ENCODE data around the gene CSRNP2. TPM values are rescaled to one million over a fixed set of nuclear protein-coding genes. Genes with fewer than 3 reads are reported as not detected.

Gene CSRNP2
- total RNA-seq, 4 donors from 2014 or later = 21.5 to 39.7 (median 28.9) TPM

GRCh38 chr12:51013441-51013840 lies 70.0 kb downstream of the CSRNP2 start:
- intact Hi-C loops (cut with DNase I; ENCODE audit: low total_unique reads) = no loop called here
- Histone ChIP-seq H3K36me3 (no peaks in the 10 kb centered on the region), H3K27ac (no peak overlapping the region), H3K4me3 (no peak overlapping the region), H3K27me3 (no peaks in the 10 kb centered on the region), H3K4me1 (peaks cover 3% of the 10 kb centered on the region in 2 donors), H3K9me3 (no peaks in the 10 kb centered on the region)
- TF ChIP-seq CTCF (IDR thresholded peaks at IDR 0.05) = no peak
- no peak for TF ChIP-seq POLR2A (IDR thresholded peaks at IDR 0.05)
- no peak for DNase-seq

- DNase-seq = no peak
- intact Hi-C loops (cut with DNase I; ENCODE audit: low total_unique reads) = no loop called here
- TF ChIP-seq POLR2A (IDR thresholded peaks at IDR 0.05) = no peak
- no peak for TF ChIP-seq CTCF (IDR thresholded peaks at IDR 0.05)
- no peaks in the 10 kb centered on the region for H3K27me3 ChIP-seq
- H3K4me1 ChIP-seq = peaks cover 3% of the 10 kb centered on the region in 2 donors
- no peak overlapping the region for H3K4me3 ChIP-seq
- H3K27ac ChIP-seq = no peak overlapping the region
- no peaks in the 10 kb centered on the region for H3K9me3 ChIP-seq
- no peaks in the 10 kb centered on the region for H3K36me3 ChIP-seq
Measured at GRCh38 chr12:51012570-51013236, 70.7 kb downstream of the CSRNP2 start.

- Histone ChIP-seq H3K27me3 (no peaks in the 10 kb centered on the region), H3K9me3 (no peaks in the 10 kb centered on the region), H3K27ac (no peak overlapping the region), H3K4me1 (peaks cover 3% of the 10 kb centered on the region in 2 donors), H3K36me3 (no peaks in the 10 kb centered on the region), H3K4me3 (no peak overlapping the region)
- no peak for TF ChIP-seq CTCF (IDR thresholded peaks at IDR 0.05)
- intact Hi-C loops (cut with DNase I; ENCODE audit: low total_unique reads) = no loop called here
- no peak for DNase-seq
Measured at GRCh38 chr12:51011955-51012354, 71.4 kb downstream of the CSRNP2 start.

Small RNAs within 50 kb of the gene (small RNA-seq; reads per million reads assigned to genes)
- not detected for gene RNU6-1273P
- not detected for gene RNU6-87P

Other genes starting within 250 kb of the CSRNP2 start
- gene TMPRSS12, start 240.7 kb downstream of the CSRNP2 start, total RNA-seq = not detected
- gene HIGD1C, start 131.1 kb downstream of the CSRNP2 start, total RNA-seq = not detected
- gene SLC11A2, start 57.2 kb downstream of the CSRNP2 start, total RNA-seq = 10 to 100 TPM; 22.9 to 71.0 (median 61.4) TPM
- gene LETMD1, start 35.3 kb downstream of the CSRNP2 start, total RNA-seq = 10 to 100 TPM; 45.9 to 81.5 (median 61.5) TPM
- gene TFCP2, start 89.5 kb upstream of the CSRNP2 start, total RNA-seq = 10 to 100 TPM in 3 of 4 donors, 1 to 10 TPM in 1; 6.1 to 30.7 (median 19.8) TPM
- 10 to 100 TPM in 1 of 4 donors, 1 to 10 TPM in 3; 2.6 to 60.6 (median 5.8) TPM for gene POU6F1, start 134.5 kb upstream of the CSRNP2 start, total RNA-seq
- 100 to 1,000 TPM in 3 of 4 donors, 10 to 100 TPM in 1; 63.3 to 229 (median 192) TPM for gene DAZAP2, start 155.2 kb upstream of the CSRNP2 start, total RNA-seq
- 10 to 100 TPM in 2 of 4 donors, 1 to 10 TPM in 2; 1.2 to 19.0 (median 9.5) TPM for gene SMAGP, start 186.8 kb upstream of the CSRNP2 start, total RNA-seq
- gene BIN2, start 240.6 kb upstream of the CSRNP2 start, total RNA-seq = 1 to 10 TPM in 3 of 4 donors, under 1 TPM in 1; 0.29 to 5.0 (median 2.3) TPM

All from uterus (tissue), 4 donors.